D721Med (cell line): ENCODE measurements around the gene TBC1D5.

Experiments
- DNase-seq: peaks from one replicate; pipeline ENCODE4 v3.0.0; 2011; ENCODE audit warnings: low spot score; ENCODE audit not compliant: insufficient read length
- FAIRE-seq: peaks from 2 replicates; lab custom pipeline; 2011; peaks lifted over from hg19 to GRCh38; lab: Jason Lieb, UNC
- TF ChIP-seq, protein P1 (sequence below): IDR thresholded peaks from 2 replicates; pipeline ENCODE4 v1.5.1; 2012; ENCODE audit warnings: mild to moderate bottlenecking, control low read depth; ENCODE audit not compliant: insufficient read depth; ENCODE audit errors: missing control alignments

TBC1D5 gene

DNA sequence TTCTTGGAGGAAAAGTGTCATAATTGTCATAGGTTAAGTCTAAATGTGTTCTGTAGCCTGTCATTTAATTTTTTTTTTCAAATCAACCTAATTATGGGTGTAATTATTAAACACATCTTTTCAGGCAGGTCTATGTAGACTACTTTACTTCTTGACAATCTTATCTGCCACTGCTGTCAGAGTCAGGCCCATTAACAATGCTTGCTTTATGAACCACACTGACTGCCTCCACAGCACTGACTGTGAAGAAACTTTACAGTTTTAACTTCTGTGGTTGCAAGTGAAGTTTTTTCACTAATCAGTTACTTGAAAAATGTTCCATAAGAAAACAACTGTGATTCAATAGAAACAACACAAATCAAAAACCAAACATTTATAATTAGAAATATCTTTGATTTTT lies 449.9 kb downstream of the TBC1D5 start:
- FAIRE-seq (no peak), DNase-seq (no peak)
- TF ChIP-seq, protein P1, sequence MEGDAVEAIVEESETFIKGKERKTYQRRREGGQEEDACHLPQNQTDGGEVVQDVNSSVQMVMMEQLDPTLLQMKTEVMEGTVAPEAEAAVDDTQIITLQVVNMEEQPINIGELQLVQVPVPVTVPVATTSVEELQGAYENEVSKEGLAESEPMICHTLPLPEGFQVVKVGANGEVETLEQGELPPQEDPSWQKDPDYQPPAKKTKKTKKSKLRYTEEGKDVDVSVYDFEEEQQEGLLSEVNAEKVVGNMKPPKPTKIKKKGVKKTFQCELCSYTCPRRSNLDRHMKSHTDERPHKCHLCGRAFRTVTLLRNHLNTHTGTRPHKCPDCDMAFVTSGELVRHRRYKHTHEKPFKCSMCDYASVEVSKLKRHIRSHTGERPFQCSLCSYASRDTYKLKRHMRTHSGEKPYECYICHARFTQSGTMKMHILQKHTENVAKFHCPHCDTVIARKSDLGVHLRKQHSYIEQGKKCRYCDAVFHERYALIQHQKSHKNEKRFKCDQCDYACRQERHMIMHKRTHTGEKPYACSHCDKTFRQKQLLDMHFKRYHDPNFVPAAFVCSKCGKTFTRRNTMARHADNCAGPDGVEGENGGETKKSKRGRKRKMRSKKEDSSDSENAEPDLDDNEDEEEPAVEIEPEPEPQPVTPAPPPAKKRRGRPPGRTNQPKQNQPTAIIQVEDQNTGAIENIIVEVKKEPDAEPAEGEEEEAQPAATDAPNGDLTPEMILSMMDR = no peak

DNA sequence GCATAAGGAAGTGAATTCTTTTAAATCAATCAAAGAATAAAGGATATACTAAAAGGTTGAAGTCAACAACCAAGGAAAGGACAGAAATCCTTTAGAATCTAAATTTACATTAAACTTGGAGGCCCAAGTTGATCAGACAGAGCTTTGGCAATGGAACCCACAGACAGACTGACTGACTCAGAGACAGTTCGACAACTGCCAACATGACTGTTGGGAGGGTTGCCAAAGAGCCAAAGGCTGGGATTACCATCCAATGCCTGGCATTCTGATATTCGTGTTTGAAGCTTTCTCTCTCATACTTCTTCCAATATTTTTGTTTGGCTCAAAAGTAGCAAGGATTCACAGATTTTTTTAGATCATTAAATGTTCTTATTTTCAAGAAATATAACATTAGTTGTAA lies 451.5 kb downstream of the TBC1D5 start:
- FAIRE-seq (no peak), DNase-seq (no peak)
- TF ChIP-seq, protein P1 = no peak

DNA sequence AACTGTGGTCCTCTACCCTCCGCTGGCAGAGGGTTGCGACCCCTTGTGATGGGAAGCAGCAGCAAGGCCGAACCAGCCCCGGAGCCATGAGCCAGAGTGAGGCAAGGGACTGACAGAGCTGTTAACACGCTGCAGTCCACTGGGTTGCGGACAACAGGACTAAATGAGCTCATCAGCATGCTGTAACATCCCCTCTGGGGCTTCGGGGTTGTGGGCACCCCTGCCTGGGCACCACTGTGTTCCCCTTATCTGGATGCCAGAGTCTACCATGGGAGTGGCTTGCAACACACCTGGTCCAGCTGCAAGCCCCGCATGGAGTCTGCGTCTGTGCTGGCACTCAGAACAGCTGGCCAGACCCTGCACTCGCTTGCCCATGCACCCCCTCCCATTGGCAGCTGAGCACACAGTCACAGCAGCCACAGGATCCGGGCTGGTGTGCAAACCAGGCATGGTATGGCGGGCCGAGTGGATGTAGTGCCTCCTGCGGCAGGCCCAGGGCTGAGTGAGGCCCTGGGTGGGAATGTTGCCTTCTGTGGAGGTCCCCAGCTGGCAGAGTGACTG lies 453.5 kb downstream of the TBC1D5 start:
- TF ChIP-seq, protein P1 = no peak
- DNase-seq = no peak
- no peak for FAIRE-seq

DNA sequence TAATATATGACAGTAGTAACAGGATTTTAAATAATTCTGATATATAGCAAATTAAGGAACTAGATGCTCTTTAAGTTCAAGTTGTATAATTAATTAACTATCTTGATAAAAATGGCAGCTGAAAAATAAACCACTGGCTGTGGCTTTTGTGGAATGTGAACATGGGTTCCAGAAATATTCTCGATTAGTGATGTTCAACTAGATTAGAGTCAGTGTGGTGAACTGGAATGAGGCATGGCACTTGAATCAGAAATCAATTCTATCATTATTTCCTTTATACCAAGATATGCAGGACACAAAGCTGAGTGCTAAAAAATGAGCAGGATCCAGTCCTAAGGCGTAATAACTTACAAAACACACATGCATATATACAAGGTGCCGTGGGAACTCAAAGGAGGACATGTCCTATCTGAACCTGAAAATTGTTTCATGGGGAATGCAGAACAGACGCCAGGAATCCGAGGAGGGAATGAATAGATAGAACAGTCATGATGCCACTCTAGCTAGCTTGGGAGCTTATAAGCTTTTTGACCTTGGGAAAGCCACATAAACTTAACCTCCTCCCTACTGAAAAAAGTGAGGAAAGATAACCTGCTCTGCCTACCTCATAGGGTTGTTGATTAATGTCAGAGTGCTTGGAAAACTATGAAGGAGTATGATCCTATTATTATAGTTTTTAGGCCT lies 455.3 kb downstream of the TBC1D5 start:
- TF ChIP-seq, protein P1 = no peak
- DNase-seq (no peak), FAIRE-seq (no peak)

DNA sequence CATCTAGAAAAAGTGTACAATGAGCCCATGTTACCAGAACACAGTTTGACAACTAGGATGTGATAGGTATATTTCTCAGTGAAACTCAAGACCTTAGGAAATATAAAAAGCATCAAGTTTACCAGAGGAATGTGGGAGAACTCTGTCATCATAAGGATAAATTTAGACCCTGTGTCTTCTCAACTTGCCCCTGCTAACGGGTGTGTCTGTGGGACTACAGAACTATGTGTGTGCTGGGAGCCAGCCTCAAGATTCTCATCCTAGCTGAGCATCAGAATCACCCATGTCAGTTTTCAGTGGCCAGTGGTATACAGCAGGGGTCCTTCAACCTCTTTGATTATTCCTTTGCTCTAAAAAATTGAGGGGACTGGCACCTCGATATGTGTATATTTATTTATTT lies 464.4 kb downstream of the TBC1D5 start:
- DNase-seq = no peak
- TF ChIP-seq, protein P1 = no peak
- FAIRE-seq = no peak

DNA sequence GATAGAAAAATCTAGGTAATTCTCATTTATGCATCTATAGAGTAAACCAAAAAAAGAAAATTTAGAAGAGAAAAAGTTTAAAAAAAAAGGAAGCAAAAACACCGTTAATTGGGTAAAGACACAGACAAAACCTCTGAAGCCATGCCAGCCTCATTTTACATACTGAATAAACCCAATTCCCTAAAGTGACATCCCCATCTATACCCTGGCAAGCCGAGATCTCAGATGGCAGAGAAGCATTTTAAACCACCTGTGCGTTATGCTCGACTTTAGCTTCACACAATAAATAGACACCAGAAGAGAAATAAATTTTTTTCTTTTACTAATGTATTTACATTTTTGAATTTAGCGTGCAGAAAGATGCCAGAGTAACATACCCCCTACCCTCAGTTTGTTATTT lies 475.6 kb downstream of the TBC1D5 start:
- DNase-seq (no peak), FAIRE-seq (no peak)
- TF ChIP-seq, protein P1 = no peak
